Aorta (tissue), 5 donors: ENCODE measurements around the gene CELF2. TPM values are rescaled to one million over a fixed set of nuclear protein-coding genes. Genes with fewer than 3 reads are reported as not detected.

ENCODE experiments used
- ATAC-seq: fragments of 200-7000 bp; cut with Tn5 transposase; one replicate; pipeline ENCODE4 v1.9.1; 2022; ENCODE audit warnings: moderate library complexity; ENCODE audit not compliant: low FRiP score
- DNase-seq, 2 donors: peaks; one replicate each; pipeline ENCODE4 v3.0.0-alpha.2; 2020
- H3K27ac ChIP-seq, 2 donors: one replicate each; pipeline ENCODE4 v1.5.1; 2013; ENCODE audit warnings: low read length in 2 of 2, mild to moderate bottlenecking in 2 of 2, moderate library complexity in 2 of 2, control low read depth in 1 of 2, inconsistent platforms in 1 of 2, low read depth in 1 of 2
- H3K27me3 ChIP-seq, 2 donors: one replicate each; pipeline ENCODE4 v1.6.1; 2013; ENCODE audit warnings: control low read depth in 1 of 2, low read length in 1 of 2, mild to moderate bottlenecking in 1 of 2, moderate library complexity in 1 of 2; ENCODE audit not compliant: insufficient read depth in 2 of 2, control insufficient read depth in 1 of 2
- H3K36me3 ChIP-seq, 2 donors: one replicate each; pipeline ENCODE4 v1.6.1; 2013; ENCODE audit warnings: control low read depth in 1 of 2, low read length in 1 of 2, mild to moderate bottlenecking in 1 of 2; ENCODE audit not compliant: insufficient read depth in 2 of 2, control insufficient read depth in 1 of 2
- H3K4me1 ChIP-seq, 2 donors: one replicate each; pipeline ENCODE4 v1.6.1; 2013; ENCODE audit warnings: low read length in 2 of 2, control low read depth in 1 of 2, mild to moderate bottlenecking in 1 of 2, moderate library complexity in 1 of 2; ENCODE audit not compliant: insufficient read depth in 2 of 2, control insufficient read depth in 1 of 2
- H3K4me3 ChIP-seq, 2 donors: one replicate each; pipeline ENCODE4 v1.5.1; 2013; ENCODE audit warnings: low read length in 2 of 2, control low read depth in 1 of 2, mild to moderate bottlenecking in 1 of 2
- H3K9me3 ChIP-seq: one replicate; pipeline ENCODE4 v1.6.1; 2013; ENCODE audit warnings: mild to moderate bottlenecking, low read length; ENCODE audit not compliant: control insufficient read depth
- WGBS, 2 donors: extraction: QIAGEN DNeasy Blood & Tissue Kit; methylation state at CpG; one replicate each; pipeline ENCODE4 v1.1.7; 2013; 5-methylcytosine and 5-hydroxymethylcytosine counted together
- intact Hi-C, 2 donors: fragments of 100-400 bp; cut with DNase I; formaldehyde crosslinking; loops; one replicate each; pipeline versions ENCODE4 v1.14.2 to v1.15.0; 2022
- polyA plus RNA-seq, 2 donors: library from polyadenylated mRNA; stranded (reverse); fragments of 200-250 nt; gene quantifications; one replicate each; pipeline ENCODE4 v1.2.3, GENCODE V29; 2013
- total RNA-seq, 2 donors: library from RNA; stranded (reverse); fragmentation: NEBNext Ultra II Directional; extraction: Animal tissue kit (Norgen Biotek cat#: 25700); gene quantifications; one replicate each; pipeline ENCODE4 v1.2.1, GENCODE V29; 2021
- donor health status: healthy with polysubstance abuse.
- donor health status: Bipolar disorder and iron deficiency.
- donor health status: DM: no; HTN: no; CAD: no.
- donor health status: DM: no; HTN: no; CAD: no.
- donor health status: DM: yes; HTN: yes; CAD: no.

CELF2 gene
- total and polyA plus RNA-seq, 4 donors: 10.9 to 55.4 (median 36.4) TPM

DNA sequence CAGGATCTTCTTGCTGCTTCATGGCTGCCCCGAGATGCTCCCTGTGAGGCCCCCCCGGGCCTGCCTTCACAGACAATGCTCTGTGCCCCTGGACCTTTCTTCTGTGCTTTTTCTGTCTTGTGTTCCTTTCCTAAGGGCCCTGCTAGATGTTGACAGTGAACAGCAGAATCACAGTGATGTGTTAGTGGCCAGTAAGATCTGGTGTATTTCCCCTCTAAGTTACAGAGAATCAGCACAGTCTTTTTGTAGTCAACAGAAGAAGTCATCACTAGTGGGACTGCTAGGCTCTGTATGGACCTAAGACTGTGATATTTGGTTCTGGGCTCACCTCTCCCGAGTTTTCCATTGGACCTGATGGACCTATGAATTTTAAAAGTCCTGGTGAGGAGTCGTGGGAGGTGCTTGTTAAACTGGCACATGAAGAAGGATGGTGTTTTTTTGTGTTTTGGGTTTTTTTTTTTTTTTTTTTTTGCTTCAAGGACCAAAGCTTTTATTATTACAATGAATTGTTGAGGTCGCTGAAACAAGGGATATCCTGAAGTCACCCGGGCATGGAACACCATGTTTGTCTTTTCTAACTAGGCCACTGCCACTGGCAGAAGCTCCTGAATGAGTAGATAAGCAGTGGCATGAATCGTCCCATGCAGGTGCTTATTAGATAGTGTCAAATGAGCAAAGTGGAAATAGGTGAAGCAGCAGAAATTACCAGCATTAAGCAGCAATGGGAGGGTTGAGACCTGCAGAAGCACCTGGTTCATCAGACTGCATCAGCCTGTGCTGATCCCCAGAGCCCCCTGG, 194.8 kb downstream of the CELF2 start:
- WGBS, 2 donors: 72 to 77% methylated on average over 7 of the region's 7 CpGs
- no peak overlapping the region for H3K27ac ChIP-seq

DNA sequence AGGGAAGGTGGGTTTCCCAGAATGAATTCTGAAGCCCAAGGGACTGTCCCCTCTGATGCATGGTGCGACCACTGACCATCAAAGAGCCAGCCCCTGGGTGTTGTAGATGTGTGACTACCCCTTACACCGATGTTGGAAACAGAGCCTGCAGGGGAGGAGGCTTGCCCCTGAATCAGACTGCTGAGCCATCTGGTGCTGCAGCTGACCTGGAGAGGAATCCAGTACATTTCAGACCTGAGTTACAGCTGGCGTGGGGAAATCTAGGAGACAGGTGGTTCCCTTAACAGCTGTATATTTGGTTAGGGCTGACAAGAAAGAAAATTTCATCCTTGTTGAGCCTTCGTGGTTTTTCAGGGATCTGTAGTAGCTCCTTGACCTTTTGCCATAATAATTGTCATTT, 195.5 kb downstream of the CELF2 start:
- intact Hi-C loops: no loop called here
- no peak for DNase-seq
- ATAC-seq: no peak
- Histone ChIP-seq H3K4me1 (peaks cover 0 to 8% of the 10 kb centered on the region in 2 donors), H3K36me3 (no peaks in the 10 kb centered on the region), H3K4me3 (no peak overlapping the region), H3K27ac (no peak overlapping the region), H3K9me3 (no peaks in the 10 kb centered on the region), H3K27me3 (no peaks in the 10 kb centered on the region)
- 80 to 84% methylated on average over 4 of the region's 4 CpGs for WGBS, 2 donors

More for the DNA sequence above, 194.8 kb downstream of the CELF2 start:
- H3K4me3 ChIP-seq: no peak overlapping the region
- ATAC-seq (no peak), DNase-seq (no peak)
- intact Hi-C loops: no loop called here
- H3K9me3 ChIP-seq: no peaks in the 10 kb centered on the region
- no peaks in the 10 kb centered on the region for H3K27me3 ChIP-seq
- H3K36me3 ChIP-seq: no peaks in the 10 kb centered on the region
- peaks cover 0 to 8% of the 10 kb centered on the region in 2 donors for H3K4me1 ChIP-seq

DNA sequence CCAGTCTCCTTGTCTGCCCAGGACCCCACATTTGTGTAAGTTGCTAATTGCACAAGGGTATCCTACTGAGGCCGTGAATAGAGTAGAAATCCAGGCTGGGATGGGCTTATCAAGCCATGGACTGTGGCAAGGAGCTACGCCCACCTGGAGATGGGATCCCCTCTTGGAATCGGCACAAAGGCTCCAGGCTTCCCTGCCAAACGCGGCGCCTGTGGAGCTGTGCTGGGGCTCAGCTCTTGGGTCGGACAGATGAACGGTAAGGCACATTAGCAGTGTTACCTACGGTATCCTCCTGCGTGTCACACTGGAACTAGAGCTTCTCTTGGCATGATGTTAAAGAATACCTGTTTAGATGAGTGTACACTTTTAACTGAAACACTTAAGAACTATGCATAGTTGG, 196.7 kb downstream of the CELF2 start:
- intact Hi-C loops: no loop called here
- Histone ChIP-seq H3K27ac (no peak overlapping the region), H3K4me3 (no peak overlapping the region), H3K4me1 (peaks cover 0 to 8% of the 10 kb centered on the region in 2 donors), H3K27me3 (no peaks in the 10 kb centered on the region), H3K36me3 (no peaks in the 10 kb centered on the region), H3K9me3 (no peaks in the 10 kb centered on the region)
- DNase-seq (no peak), ATAC-seq (no peak)
- WGBS, 2 donors: 87 to 92% methylated on average over 10 of the region's 10 CpGs

DNA sequence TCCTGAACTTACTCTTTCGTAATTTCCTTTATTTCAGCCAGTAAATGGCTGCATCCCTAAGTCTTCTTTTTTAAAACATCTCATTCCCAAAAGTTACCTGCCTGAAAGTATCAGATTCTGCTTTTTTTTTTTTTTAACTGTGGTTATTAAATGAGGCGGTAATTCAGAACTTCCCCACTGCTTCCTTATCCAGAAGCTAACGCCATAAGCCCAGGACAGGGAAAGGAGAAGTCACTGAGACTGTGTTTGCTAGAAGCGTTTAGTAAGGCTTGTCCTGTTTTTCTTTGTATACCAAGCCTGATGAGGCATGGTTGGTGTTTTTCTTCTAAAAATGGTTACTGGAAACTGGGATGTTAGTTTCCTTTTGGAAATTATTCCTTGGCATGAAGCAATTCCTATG, 197.8 kb downstream of the CELF2 start:
- H3K4me3 ChIP-seq: no peak overlapping the region
- no peak overlapping the region for H3K27ac ChIP-seq
- intact Hi-C loops: no loop called here
- H3K4me1 ChIP-seq: peaks cover 0 to 8% of the 10 kb centered on the region in 2 donors
- H3K27me3 ChIP-seq: no peaks in the 10 kb centered on the region
- no peaks in the 10 kb centered on the region for H3K36me3 ChIP-seq
- DNase-seq: no peak
- 71 to 73% methylated on average over 4 of the region's 4 CpGs for WGBS, 2 donors
- H3K9me3 ChIP-seq: no peaks in the 10 kb centered on the region
- no peak for ATAC-seq

DNA sequence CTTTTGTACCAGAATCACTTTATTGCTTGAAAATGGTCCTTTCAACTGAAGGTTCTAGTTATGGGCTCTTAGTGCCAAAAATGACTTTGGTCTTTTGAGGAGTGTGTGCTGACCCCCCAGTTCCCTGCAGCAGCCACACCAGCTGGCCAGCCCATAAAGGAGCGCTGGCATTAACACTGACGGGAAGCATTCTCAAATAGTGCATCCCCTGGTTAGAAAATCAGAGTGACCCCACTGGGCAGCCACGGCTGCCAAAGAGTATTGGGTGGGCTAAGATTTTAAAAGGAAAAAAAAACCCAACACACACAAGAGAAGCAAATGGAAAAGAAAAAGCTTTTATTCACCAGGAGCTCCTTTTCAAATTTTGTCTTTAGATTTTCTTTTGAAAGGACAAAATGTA, 199.8 kb downstream of the CELF2 start:
- intact Hi-C loops: no loop called here

DNA sequence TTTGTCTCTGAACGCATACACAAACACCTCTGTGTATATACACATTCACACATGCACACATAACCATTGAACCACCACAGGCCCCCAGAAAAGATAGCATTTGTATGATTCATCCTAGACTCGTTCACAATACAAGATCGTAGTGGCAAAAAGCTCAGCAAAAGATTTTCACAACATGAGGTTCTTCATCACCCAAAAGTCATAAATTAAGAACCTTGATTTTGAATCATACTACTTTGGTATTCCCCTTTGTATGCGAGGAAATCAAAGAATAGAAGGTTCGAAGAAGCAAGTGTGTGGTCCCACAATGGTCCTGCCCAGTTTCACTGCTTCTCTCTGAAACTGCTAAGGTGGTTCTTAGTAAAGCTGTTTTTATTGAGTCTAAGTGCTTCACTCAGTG, 200.7 kb downstream of the CELF2 start:
- intact Hi-C loops: no loop called here
- Histone ChIP-seq H3K4me3 (no peak overlapping the region), H3K27me3 (no peaks in the 10 kb centered on the region), H3K4me1 (peaks cover 0 to 8% of the 10 kb centered on the region in 2 donors), H3K27ac (no peak overlapping the region), H3K36me3 (no peaks in the 10 kb centered on the region), H3K9me3 (no peaks in the 10 kb centered on the region)
- ATAC-seq (no peak), DNase-seq (no peak)
- 71 to 75% methylated on average over 5 of the region's 5 CpGs for WGBS, 2 donors

More for the DNA sequence above, 199.8 kb downstream of the CELF2 start:
- H3K36me3 ChIP-seq: no peaks in the 10 kb centered on the region
- H3K27ac ChIP-seq: no peak overlapping the region
- no peak overlapping the region for H3K4me3 ChIP-seq
- no peaks in the 10 kb centered on the region for H3K27me3 ChIP-seq
- WGBS, 2 donors: 96 to 99% methylated on average over 3 of the region's 3 CpGs
- no peaks in the 10 kb centered on the region for H3K9me3 ChIP-seq
- ATAC-seq (no peak), DNase-seq (no peak)
- peaks cover 0 to 8% of the 10 kb centered on the region in 2 donors for H3K4me1 ChIP-seq

DNA sequence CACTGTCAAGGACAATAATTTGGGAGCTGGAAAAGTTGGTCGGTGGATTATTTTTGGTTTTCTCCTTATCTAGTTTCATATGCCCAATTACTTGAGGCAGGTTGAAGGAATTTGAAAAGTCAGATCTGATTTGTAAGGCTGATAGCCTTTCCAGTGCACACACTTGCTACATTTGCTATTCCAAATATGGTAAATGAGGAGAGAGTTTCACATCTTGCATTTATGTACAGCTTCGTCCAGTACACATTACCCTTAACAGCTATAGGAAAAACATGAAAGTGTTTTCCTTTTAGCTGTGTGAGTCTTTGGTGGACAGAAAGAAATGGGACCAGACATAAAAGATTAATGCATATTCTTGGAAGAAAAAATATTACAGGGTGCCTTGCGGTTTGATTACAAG, 201.8 kb downstream of the CELF2 start:
- 53 to 56% methylated on average over 3 of the region's 3 CpGs for WGBS, 2 donors
- ATAC-seq (no peak), DNase-seq (no peak)
- no peaks in the 10 kb centered on the region for H3K36me3 ChIP-seq
- intact Hi-C loops: no loop called here
- H3K4me3 ChIP-seq: no peak overlapping the region
- H3K4me1 ChIP-seq: peaks cover 0 to 8% of the 10 kb centered on the region in 2 donors
- H3K27me3 ChIP-seq: no peaks in the 10 kb centered on the region
- no peaks in the 10 kb centered on the region for H3K9me3 ChIP-seq
- no peak overlapping the region for H3K27ac ChIP-seq

DNA sequence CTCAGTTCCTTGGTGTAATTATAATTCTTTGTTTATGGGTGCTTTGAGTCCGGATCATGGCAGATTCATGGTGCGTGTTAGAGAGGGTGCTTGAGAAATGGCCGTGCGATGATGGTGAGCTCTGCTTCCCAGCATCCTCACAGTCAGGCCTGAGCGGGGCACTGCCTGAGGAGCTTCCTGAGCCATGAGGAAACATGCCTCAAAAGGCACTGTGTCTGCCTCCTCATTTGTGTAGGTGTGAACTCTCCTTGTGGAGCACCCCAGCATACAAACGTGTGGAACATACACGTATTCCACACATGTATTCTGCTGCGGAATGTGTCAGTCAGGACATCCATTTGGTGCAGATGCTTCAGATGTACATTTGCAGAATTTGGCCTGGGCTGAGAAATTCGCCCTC, 205.4 kb downstream of the CELF2 start:
- Histone ChIP-seq H3K36me3 (no peaks in the 10 kb centered on the region), H3K4me1 (no peaks in the 10 kb centered on the region), H3K4me3 (no peak overlapping the region), H3K27ac (no peak overlapping the region), H3K9me3 (no peaks in the 10 kb centered on the region), H3K27me3 (no peaks in the 10 kb centered on the region)
- 90 to 95% methylated on average over 9 of the region's 9 CpGs for WGBS, 2 donors
- intact Hi-C loops: no loop called here
- ATAC-seq (no peak), DNase-seq (no peak)

DNA sequence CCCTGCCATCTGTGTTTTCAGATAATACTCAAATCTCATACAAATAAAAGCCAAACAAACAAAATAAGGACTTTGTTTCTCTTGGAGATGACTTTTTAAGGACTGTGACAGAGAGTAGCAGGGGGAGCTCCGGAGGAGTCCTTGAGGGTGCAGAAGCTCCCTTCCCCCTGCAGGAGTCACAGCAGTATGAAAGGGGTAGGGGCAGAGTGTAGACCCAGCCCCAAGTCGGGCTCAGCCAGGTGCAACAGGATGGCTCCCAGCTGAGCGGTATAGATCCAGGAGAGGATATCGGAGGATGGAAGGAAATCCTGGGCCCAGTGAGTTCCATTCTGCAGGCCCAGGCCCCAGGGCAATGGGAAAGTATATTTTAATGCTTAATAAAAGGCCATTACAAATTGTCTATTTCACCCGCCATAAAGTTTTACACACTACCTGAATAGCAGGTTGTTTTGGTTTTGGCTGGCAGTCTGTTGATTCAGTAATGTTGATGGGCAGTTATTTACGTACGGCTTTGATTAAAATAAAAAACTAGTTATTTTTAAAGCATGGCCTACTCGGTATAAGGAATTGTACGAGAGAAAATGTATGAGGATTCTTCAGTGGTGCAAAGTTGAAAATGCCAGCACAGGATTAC, 206.0 kb downstream of the CELF2 start:
- H3K27ac ChIP-seq: no peak overlapping the region
- no peaks in the 10 kb centered on the region for H3K36me3 ChIP-seq
- H3K4me1 ChIP-seq: no peaks in the 10 kb centered on the region
- H3K27me3 ChIP-seq: no peaks in the 10 kb centered on the region
- H3K9me3 ChIP-seq: no peaks in the 10 kb centered on the region
- ATAC-seq: no peak
- intact Hi-C loops: no loop called here
- H3K4me3 ChIP-seq: no peak overlapping the region
- DNase-seq: no peak
- 94 to 95% methylated on average over 9 of the region's 9 CpGs for WGBS, 2 donors
